GM19438 (cell line): ENCODE data around the gene CCNK.

Experiments used
- ATAC-seq: cut with Tn5 transposase; IDR thresholded peaks from one replicate; pipeline ENCODE4 v1.9.1; 2021; ENCODE audit warnings: low read depth; ENCODE audit not compliant: unreplicated experiment

CCNK gene

GRCh38 chr14:99518441-99519346, 37.5 kb downstream of the CCNK start:
- ATAC-seq = no peak

DNA sequence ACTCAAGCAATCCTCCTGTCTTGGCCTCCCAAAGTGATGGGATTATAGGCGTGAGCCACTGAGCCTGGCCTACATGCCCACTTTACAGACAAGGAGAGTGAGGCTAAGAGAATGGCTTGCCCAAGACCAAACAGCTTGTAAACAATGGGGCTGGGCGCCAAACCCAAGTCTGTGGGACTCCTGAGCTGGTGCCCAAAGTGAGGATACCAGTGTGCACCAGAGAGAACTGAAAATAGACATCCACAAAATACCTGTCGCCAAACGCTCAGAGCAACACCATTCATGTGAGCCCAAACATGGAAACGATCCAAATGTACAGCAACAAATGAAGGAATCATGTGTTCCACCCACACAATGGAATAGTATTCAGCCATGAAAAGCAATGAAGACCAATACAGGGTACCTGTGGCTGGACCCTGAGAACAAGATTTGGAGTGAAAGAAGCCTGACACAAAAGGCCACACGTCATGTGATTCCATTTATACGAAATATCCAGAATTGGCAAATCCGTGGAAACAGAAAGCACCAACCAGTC, 38.2 kb downstream of the CCNK start:
- ATAC-seq = no peak

GRCh38 chr14:99519931-99520421, 38.8 kb downstream of the CCNK start:
- no peak for ATAC-seq

- ATAC-seq = no peak
Measured at GRCh38 chr14:99520571-99521081, 39.4 kb downstream of the CCNK start.

GRCh38 chr14:99521176-99522024, 40.2 kb downstream of the CCNK start:
- ATAC-seq = no peak

DNA sequence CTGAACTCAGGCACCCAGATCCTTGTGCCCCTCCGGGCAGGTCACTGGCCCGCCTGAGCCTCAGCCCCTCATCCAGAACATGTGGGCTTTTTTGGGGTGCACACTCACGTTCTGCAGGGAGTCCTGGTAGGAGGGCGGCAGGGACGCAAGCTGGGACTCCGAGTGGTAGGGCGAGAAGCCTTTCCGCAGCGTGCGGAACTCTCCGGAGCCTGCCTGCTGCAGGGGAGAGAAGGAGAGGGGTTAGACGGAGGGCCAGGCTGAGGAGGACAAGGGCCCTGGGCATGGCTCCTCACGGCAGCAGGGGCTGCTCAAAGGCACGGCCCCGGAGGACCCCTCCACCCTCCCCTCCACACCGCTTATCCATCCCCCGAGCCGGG, 40.8 kb downstream of the CCNK start:
- no peak for ATAC-seq

DNA sequence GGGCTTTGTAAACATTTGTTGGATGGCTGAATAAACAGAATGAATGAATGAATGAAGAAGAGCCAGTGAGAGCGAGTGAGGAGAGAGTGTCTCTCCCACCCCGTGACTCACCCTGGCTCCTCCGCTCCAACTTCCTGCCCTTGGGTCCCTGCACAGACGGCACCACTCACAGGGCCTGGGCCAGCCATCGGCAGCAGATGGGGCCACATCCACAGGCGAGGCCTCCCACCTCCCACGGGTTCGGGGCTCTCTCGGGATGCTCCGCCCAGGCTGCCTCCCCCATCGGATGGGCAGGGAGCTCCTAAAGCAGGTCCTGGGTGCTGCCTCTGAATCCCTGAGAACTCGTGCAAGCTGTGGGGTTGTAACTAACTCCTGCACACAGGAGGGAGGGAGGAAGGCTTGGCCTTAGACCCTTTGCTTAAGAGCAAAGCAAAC, 41.3 kb downstream of the CCNK start:
- no peak for ATAC-seq

DNA sequence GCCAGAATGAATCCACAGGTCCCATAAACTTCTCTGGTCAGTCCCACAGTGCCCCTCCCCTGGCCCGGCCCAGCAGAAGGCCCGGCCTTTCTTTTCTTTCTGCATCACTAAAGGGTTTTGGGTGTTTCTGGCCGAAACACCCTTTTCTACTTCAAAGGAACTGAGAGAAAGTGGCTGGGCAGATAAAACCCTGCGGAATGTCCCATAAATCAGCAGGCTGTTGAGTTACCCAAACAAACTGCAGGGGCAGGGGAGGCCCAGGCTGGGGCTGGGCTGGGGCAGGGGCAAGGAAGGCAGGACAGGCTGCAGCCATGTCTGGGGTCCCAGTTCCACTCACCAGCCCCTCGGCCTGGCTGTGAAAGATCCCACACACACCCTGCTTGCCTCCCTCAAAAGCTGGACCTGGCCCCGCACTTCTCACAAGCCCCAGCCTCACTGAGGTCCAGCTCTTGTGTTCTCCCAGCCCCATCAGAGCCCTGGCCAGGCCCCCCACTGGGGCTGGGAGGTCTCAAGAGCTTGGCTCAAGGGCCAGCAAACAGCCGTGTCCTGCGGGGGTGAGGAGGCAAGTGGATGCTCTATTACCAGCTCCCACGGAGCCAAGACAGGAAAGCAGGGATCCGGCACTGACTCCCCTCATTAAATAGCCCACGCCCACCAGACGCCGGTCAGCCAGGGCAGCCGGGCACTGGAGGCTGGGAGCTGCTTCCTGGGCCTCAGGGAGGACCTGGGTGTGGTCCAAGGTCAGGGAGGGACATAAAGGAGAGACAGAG, 41.9 kb downstream of the CCNK start:
- ATAC-seq = no peak

- no peak for ATAC-seq
Measured at GRCh38 chr14:99523704-99524055, 42.5 kb downstream of the CCNK start.

GRCh38 chr14:99524091-99524661, 43.0 kb downstream of the CCNK start:
- no peak for ATAC-seq

GRCh38 chr14:99524804-99525698, 43.8 kb downstream of the CCNK start:
- no peak for ATAC-seq

GRCh38 chr14:99525699-99526080, 44.5 kb downstream of the CCNK start:
- no peak for ATAC-seq

DNA sequence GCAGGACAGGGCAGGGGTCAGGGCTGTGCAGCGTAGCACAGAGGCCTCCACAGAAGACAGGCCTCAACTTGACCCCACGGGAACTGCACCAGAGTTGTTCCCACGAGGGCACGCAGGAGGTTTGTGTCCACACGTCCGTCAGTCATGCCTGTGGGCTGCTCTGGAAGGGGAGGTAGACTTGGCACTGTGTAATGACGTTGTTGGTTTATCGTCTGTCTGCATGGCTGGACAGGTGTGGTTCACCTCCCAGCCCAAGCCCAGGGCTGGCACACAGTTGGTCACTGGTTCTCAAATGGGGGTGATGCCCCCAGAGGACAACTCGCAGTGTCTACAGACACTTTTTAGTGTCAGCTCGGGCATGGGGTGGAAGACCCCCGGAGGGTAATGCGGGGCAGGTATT, 45.8 kb downstream of the CCNK start:
- no peak for ATAC-seq

DNA sequence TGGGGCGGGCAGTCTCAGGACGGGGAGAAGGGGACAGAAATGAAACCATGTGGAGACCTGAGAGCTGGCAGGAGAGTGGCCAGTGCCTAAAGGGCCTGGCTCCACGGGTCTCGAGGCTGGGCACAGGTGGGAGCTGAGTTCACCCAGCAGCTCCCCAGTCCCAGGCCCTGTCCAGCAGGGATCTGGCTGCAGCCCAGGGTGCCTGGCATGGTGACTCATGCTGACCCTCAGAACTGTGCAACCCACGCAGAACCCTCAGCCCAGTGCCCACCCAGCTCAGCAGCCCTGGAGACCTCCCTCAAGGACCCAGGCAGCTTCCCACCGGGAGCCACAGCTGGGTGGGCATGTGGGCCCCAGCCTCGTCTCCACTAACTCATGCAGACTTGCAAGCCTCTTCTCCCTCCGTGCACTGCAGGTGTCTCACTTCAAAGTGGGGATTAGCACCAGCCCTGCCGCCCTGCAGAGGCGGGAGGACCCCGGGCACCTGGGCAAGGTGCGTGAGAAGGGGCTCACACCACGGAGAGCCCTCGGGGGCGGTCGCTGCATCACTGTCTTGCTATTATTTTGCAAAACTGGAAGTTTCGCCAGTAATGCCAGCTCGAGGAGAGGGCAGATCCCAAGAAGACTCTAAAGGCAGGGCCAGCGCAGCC, 46.3 kb downstream of the CCNK start:
- no peak for ATAC-seq

DNA sequence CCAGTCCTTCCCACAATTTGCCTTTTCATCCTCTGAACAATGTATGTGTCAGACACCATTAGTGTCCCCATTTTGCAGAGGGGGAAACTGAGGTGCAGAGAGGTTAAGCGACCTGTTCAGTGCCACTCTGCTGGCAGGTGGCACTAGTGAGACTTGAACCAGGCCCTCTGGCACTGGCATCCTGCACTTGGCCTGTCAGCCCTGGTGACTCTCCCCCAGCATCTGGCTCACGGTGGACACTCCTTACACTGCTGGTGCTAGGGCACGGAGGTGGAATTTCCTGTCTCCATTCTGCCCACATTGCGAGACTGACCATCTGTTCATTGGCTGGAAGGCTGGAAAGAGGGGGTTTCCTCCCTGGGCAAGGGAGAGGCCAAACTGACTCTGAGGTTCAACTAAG, 48.7 kb downstream of the CCNK start:
- ATAC-seq = no peak

- no peak for ATAC-seq
Measured at GRCh38 chr14:99530407-99531155, 49.4 kb downstream of the CCNK start.

DNA sequence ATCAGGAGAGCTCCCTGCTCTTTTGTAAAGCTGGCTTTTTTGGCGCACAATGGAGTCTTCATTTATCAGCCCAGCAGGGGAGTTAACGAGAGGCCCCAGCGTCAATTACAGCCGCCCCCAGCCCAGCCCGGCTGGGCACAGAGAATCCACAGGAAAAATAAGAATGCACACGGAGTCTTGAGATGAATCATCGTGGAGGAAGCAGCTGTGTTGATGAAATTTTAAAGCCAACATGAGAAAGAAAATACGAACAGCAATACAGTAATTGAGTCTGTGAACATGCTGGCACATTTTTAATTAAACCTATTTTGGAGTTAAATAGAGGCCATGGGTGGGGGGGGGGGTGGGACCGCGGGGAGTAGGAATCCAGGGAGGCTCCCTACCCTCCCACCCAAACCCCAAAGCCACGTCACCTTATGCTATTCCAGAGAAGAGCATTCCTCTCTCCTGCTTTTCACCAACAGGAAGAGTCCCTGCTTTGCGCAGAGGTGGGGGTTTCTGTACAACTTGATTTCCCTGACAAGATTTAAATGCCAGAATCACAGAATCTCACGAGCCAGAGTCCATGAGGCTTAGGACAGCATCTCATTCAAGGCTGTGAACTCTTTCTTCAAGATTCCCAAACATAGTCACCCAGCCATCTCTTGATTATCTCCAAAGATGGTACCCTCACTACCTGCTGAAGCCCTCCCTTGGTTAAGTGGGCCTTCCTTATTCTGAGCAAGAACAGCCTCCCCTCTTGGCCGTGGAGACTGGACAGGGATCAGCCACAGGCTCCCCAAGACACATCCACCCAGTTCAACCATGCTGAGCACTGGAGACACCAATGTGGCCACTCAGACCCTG, 50.3 kb downstream of the CCNK start:
- ATAC-seq = no peak
